Activated T-helper 2 cell treated with anti-CD3 and anti-CD28 coated beads, Interferon-gamma antibody, Interleukin-2, Interleukin-4, amounts not matched to agents 10 μg/mL and 5 μg/mL and 100 μg/mL, durations not matched to agents 14 hours and 24 hours and 36 hours (primary cell): ENCODE results near the gene RADX. TPM values are rescaled to one million over a fixed set of nuclear protein-coding genes. Genes with fewer than 3 reads are reported as not detected.
"Not testable (repeated sequence)": the region's sequence is repeated elsewhere in the genome, so short reads cannot be mapped to it uniquely, and the experiment has no call there.

Experiments used
- DNase-seq: peaks from one replicate; pipeline ENCODE4 v3.0.0; 2021; ENCODE audit warnings: low spot score
- H3K27ac Mint-ChIP-seq: one replicate; pipeline ENCODE4 v1.8.0; 2021; ENCODE audit warnings: mixed read lengths
- H3K27me3 Mint-ChIP-seq: one replicate; pipeline ENCODE4 v1.8.0; 2021; ENCODE audit warnings: low read depth, mixed read lengths
- H3K36me3 Mint-ChIP-seq: one replicate; pipeline ENCODE4 v1.8.0; 2021; ENCODE audit warnings: low read depth, mixed read lengths
- H3K4me1 Mint-ChIP-seq: one replicate; pipeline ENCODE4 v1.8.0; 2021; ENCODE audit warnings: low read depth, mixed read lengths
- H3K4me3 Mint-ChIP-seq: one replicate; pipeline ENCODE4 v1.8.0; 2021; ENCODE audit warnings: low read depth, mild to moderate bottlenecking, moderate library complexity, mixed read lengths
- H3K9me3 Mint-ChIP-seq: one replicate; pipeline ENCODE4 v1.8.0; 2021; ENCODE audit warnings: mixed read lengths
- intact Hi-C: fragments of 100-400 bp; cut with micrococcal nuclease; formaldehyde crosslinking; loops from one replicate; pipeline ENCODE4 v1.15.1; 2023
- total RNA-seq: library from RNA; stranded (reverse); gene quantifications from 2 replicates; pipeline ENCODE4 v1.2.3, GENCODE V29; 2022

The RADX gene
- total RNA-seq, 1 donor from 2014 or later: 6.5 TPM

GRCh38 chrX:106619797-106620196, 8.0 kb downstream of the RADX start:
- Mint-ChIP-seq H3K9me3 (no peaks in the 10 kb centered on the region), H3K36me3 (no peaks in the 10 kb centered on the region), H3K4me3 (no peak overlapping the region), H3K27me3 (no peaks in the 10 kb centered on the region), H3K27ac (no peak overlapping the region), H3K4me1 (peaks cover 3% of the 10 kb centered on the region)
- DNase-seq: no peak
- intact Hi-C loops: no loop called here

- Mint-ChIP-seq H3K36me3 (no peaks in the 10 kb centered on the region), H3K9me3 (no peaks in the 10 kb centered on the region), H3K27ac (no peak overlapping the region), H3K4me3 (no peak overlapping the region), H3K27me3 (no peaks in the 10 kb centered on the region), H3K4me1 (no peaks in the 10 kb centered on the region)
- intact Hi-C loops: no loop called here
- DNase-seq: no peak
Observed at GRCh38 chrX:106621836-106622235, 10.1 kb downstream of the RADX start.

GRCh38 chrX:106626789-106627188, 15.0 kb downstream of the RADX start:
- H3K27me3 Mint-ChIP-seq: no peaks in the 10 kb centered on the region
- H3K4me1 Mint-ChIP-seq: no peaks in the 10 kb centered on the region
- no peak overlapping the region for H3K4me3 Mint-ChIP-seq
- H3K27ac Mint-ChIP-seq: no peak overlapping the region
- no peaks in the 10 kb centered on the region for H3K9me3 Mint-ChIP-seq
- intact Hi-C loops: no loop called here
- H3K36me3 Mint-ChIP-seq: no peaks in the 10 kb centered on the region
- DNase-seq: no peak

GRCh38 chrX:106631615-106632014, 19.8 kb downstream of the RADX start:
- intact Hi-C loops: no loop called here
- DNase-seq: no peak
- H3K27ac Mint-ChIP-seq: no peak overlapping the region
- H3K27me3 Mint-ChIP-seq: no peaks in the 10 kb centered on the region
- H3K4me3 Mint-ChIP-seq: no peak overlapping the region
- H3K9me3 Mint-ChIP-seq: no peaks in the 10 kb centered on the region
- H3K36me3 Mint-ChIP-seq: no peaks in the 10 kb centered on the region
- H3K4me1 Mint-ChIP-seq: peaks cover 1% of the 10 kb centered on the region

GRCh38 chrX:106649523-106650428, 38.0 kb downstream of the RADX start:
- intact Hi-C loops: no loop called here
- Mint-ChIP-seq H3K36me3 (peaks cover 7% of the 10 kb centered on the region), H3K4me3 (no peak overlapping the region), H3K27ac (no peak overlapping the region), H3K4me1 (peaks cover 5% of the 10 kb centered on the region), H3K9me3 (no peaks in the 10 kb centered on the region), H3K27me3 (no peaks in the 10 kb centered on the region)
- no peak for DNase-seq

- H3K9me3 Mint-ChIP-seq: not testable (repeated sequence)
Observed at GRCh38 chrX:106653625-106654024, 41.8 kb downstream of the RADX start.

GRCh38 chrX:106670631-106671030, 58.9 kb downstream of the RADX start:
- Mint-ChIP-seq H3K9me3 (no peaks in the 10 kb centered on the region), H3K4me1 (no peaks in the 10 kb centered on the region), H3K27ac (no peak overlapping the region), H3K27me3 (no peaks in the 10 kb centered on the region), H3K4me3 (no peak overlapping the region), H3K36me3 (no peaks in the 10 kb centered on the region)
- intact Hi-C loops: no loop called here
- no peak for DNase-seq

More at GRCh38 chrX:106653625-106654024, 41.8 kb downstream of the RADX start:
- H3K4me3 Mint-ChIP-seq, H3K36me3 Mint-ChIP-seq, H3K27ac Mint-ChIP-seq, DNase-seq, intact Hi-C loops, H3K27me3 Mint-ChIP-seq, H3K4me1 Mint-ChIP-seq: not testable (repeated sequence)

GRCh38 chrX:106672527-106672926, 60.7 kb downstream of the RADX start:
- Mint-ChIP-seq H3K27me3 (no peaks in the 10 kb centered on the region), H3K27ac (no peak overlapping the region), H3K36me3 (no peaks in the 10 kb centered on the region), H3K4me1 (no peaks in the 10 kb centered on the region), H3K9me3 (no peaks in the 10 kb centered on the region), H3K4me3 (no peak overlapping the region)
- intact Hi-C loops: no loop called here
- DNase-seq: no peak

GRCh38 chrX:106680716-106681115, 68.9 kb downstream of the RADX start:
- intact Hi-C loops: no loop called here
- Mint-ChIP-seq H3K4me3 (no peak overlapping the region), H3K4me1 (no peaks in the 10 kb centered on the region)

GRCh38 chrX:106684207-106684606, 72.4 kb downstream of the RADX start:
- no peaks in the 10 kb centered on the region for H3K36me3 Mint-ChIP-seq
- H3K4me3 Mint-ChIP-seq: no peak overlapping the region
- intact Hi-C loops: no loop called here
- DNase-seq: no peak
- H3K27me3 Mint-ChIP-seq: peaks cover 9% of the 10 kb centered on the region
- H3K4me1 Mint-ChIP-seq: no peaks in the 10 kb centered on the region
- no peaks in the 10 kb centered on the region for H3K9me3 Mint-ChIP-seq
- no peak overlapping the region for H3K27ac Mint-ChIP-seq

More at GRCh38 chrX:106680716-106681115, 68.9 kb downstream of the RADX start:
- H3K9me3 Mint-ChIP-seq: no peaks in the 10 kb centered on the region
- no peak overlapping the region for H3K27ac Mint-ChIP-seq
- no peaks in the 10 kb centered on the region for H3K27me3 Mint-ChIP-seq
- no peaks in the 10 kb centered on the region for H3K36me3 Mint-ChIP-seq
- no peak for DNase-seq

- DNase-seq: no peak
- no peaks in the 10 kb centered on the region for H3K9me3 Mint-ChIP-seq
- intact Hi-C loops: no loop called here
Observed at GRCh38 chrX:106692425-106693065, 80.8 kb downstream of the RADX start.

GRCh38 chrX:106696502-106696901, 84.7 kb downstream of the RADX start:
- no peaks in the 10 kb centered on the region for H3K9me3 Mint-ChIP-seq
- H3K27ac Mint-ChIP-seq: no peak overlapping the region
- H3K4me3 Mint-ChIP-seq: no peak overlapping the region
- no peaks in the 10 kb centered on the region for H3K4me1 Mint-ChIP-seq
- DNase-seq: no peak
- H3K36me3 Mint-ChIP-seq: no peaks in the 10 kb centered on the region
- intact Hi-C loops: no loop called here
- H3K27me3 Mint-ChIP-seq: peaks cover 4% of the 10 kb centered on the region

More at GRCh38 chrX:106692425-106693065, 80.8 kb downstream of the RADX start:
- no peak overlapping the region for H3K4me3 Mint-ChIP-seq
- no peaks in the 10 kb centered on the region for H3K4me1 Mint-ChIP-seq
- H3K27me3 Mint-ChIP-seq: peaks cover 14% of the 10 kb centered on the region
- H3K36me3 Mint-ChIP-seq: no peaks in the 10 kb centered on the region
- no peak overlapping the region for H3K27ac Mint-ChIP-seq

GRCh38 chrX:106698693-106699092, 86.9 kb downstream of the RADX start:
- H3K36me3 Mint-ChIP-seq: no peaks in the 10 kb centered on the region
- H3K9me3 Mint-ChIP-seq: no peaks in the 10 kb centered on the region
- H3K4me1 Mint-ChIP-seq: no peaks in the 10 kb centered on the region
- peaks cover 4% of the 10 kb centered on the region for H3K27me3 Mint-ChIP-seq
- DNase-seq: no peak
- no peak overlapping the region for H3K4me3 Mint-ChIP-seq
- no peak overlapping the region for H3K27ac Mint-ChIP-seq
- intact Hi-C loops: no loop called here
